ENCODE results near the gene ETHE1.

DNA sequence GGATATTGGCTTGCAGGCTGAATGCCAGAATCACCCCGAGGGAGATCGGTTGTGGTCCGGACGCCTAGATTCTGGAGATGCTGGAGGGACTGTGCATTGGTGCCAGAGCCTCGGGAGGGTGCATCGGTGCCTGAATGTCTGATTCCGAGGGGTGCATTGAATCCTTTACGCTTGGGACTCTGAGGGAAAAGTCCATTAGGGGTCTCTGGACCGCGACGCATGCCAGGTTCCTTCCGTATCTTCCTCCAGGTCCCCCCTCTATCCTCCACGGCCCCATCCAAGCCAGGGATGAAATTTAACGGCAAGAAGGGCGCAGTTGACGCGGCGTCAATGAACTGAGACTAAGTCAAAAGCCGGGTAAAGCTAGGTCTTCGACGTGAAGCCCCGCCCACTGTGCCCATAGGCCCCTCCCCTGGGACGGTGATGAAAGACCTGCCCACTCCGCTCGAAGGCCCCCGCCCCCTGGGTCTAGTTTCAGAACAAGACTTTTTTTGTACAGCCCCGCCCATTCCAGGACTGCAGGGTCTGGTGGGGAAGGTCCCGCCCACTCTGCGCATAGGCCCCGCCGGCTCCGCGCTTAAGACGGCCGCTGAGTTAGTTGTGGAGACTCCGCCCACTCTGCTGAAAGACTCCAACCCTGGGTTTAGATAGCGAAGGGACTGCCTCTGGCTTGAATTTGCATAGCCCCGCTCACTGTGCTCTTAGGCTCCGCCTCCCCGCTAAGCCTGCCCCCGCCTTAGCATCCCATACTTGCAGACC lies 6.7 kb upstream of the ETHE1 start:
- TF ChIP-seq CTCF (IDR thresholded peaks at IDR 0.05) (no peak), POLR2AphosphoS5 (IDR thresholded peaks at IDR 0.05) (peak; percentile 56 to 79)
